H9 (cell line): ENCODE data around the gene ARID2. TPM values are rescaled to one million over a fixed set of nuclear protein-coding genes. Genes with fewer than 3 reads are reported as not detected.

Experiments used
- DNase-seq: peaks from one replicate; pipeline ENCODE4 v3.0.0-alpha.2; 2017
- H2AFZ ChIP-seq: one replicate; pipeline ENCODE4 v1.6.1; 2013; ENCODE audit warnings: mild to moderate bottlenecking, low read length, control low read depth, moderate library complexity
- H2AK5ac ChIP-seq: 2 replicates; pipeline ENCODE4 v1.6.1; 2013; ENCODE audit warnings: low read length, control low read depth, mixed read lengths; ENCODE audit not compliant: insufficient read length
- H2BK120ac ChIP-seq: one replicate; pipeline ENCODE4 v1.6.1; 2013; ENCODE audit warnings: low read depth, mild to moderate bottlenecking, low read length, control low read depth, inconsistent platforms; ENCODE audit not compliant: poor library complexity, severe bottlenecking
- H2BK12ac ChIP-seq: 2 replicates; pipeline ENCODE4 v1.6.1; 2013; ENCODE audit warnings: low read length, control low read depth, mixed read lengths, low read depth; ENCODE audit not compliant: insufficient read length
- H2BK15ac ChIP-seq: 2 replicates; pipeline ENCODE4 v1.6.1; 2013; ENCODE audit warnings: low read depth, low read length, control low read depth
- H2BK20ac ChIP-seq: one replicate; pipeline ENCODE4 v1.6.1; 2013; ENCODE audit warnings: low read depth, mild to moderate bottlenecking, low read length, control low read depth, inconsistent platforms; ENCODE audit not compliant: poor library complexity, severe bottlenecking
- H2BK5ac ChIP-seq: 2 replicates; pipeline ENCODE4 v1.6.1; 2013; ENCODE audit warnings: low read length, control low read depth, mixed read lengths; ENCODE audit not compliant: insufficient read length
- H3K14ac ChIP-seq: 2 replicates; pipeline ENCODE4 v1.6.1; 2013; ENCODE audit warnings: low read length, control low read depth; ENCODE audit not compliant: insufficient read depth
- H3K18ac ChIP-seq: 2 replicates; pipeline ENCODE4 v1.6.1; 2013; ENCODE audit warnings: low read depth, mild to moderate bottlenecking, mixed read lengths, low read length, control low read depth; ENCODE audit not compliant: insufficient read length
- H3K23ac ChIP-seq: 2 replicates; pipeline ENCODE4 v1.6.1; 2013; ENCODE audit warnings: low read length, control low read depth, mixed read lengths, low read depth; ENCODE audit not compliant: insufficient read length
- H3K23me2 ChIP-seq: 2 replicates; pipeline ENCODE4 v1.6.1; 2013; ENCODE audit warnings: low read depth, mild to moderate bottlenecking, mixed read lengths, low read length, control low read depth; ENCODE audit not compliant: insufficient read length, poor library complexity, severe bottlenecking
- H3K27ac ChIP-seq: 2 replicates; pipeline ENCODE4 v1.5.1; 2013; ENCODE audit warnings: low read length, control low read depth, mixed read lengths, low read depth; ENCODE audit not compliant: insufficient read length
- H3K27me3 ChIP-seq: 2 replicates; pipeline ENCODE4 v1.6.1; 2013; ENCODE audit warnings: low read length, control low read depth, inconsistent platforms; ENCODE audit not compliant: insufficient read depth
- H3K4ac ChIP-seq: 2 replicates; pipeline ENCODE4 v1.6.1; 2013; ENCODE audit warnings: low read depth, mild to moderate bottlenecking, control low read depth, inconsistent platforms, low read length, moderate library complexity
- H3K4me1 ChIP-seq: 2 replicates; pipeline ENCODE4 v1.6.1; 2013; ENCODE audit warnings: low read length, control low read depth, inconsistent platforms; ENCODE audit not compliant: insufficient read depth
- H3K4me2 ChIP-seq: 2 replicates; pipeline ENCODE4 v1.6.1; 2013; ENCODE audit warnings: low read length, control low read depth, mixed read lengths; ENCODE audit not compliant: insufficient read length, insufficient read depth
- H3K56ac ChIP-seq: 2 replicates; pipeline ENCODE4 v1.6.1; 2013; ENCODE audit warnings: low read depth, mild to moderate bottlenecking, mixed read lengths, low read length, control low read depth; ENCODE audit not compliant: insufficient read length
- H3K79me1 ChIP-seq: 2 replicates; pipeline ENCODE4 v1.6.1; 2013; ENCODE audit warnings: low read depth, mild to moderate bottlenecking, moderate library complexity, low read length, control low read depth, inconsistent platforms; ENCODE audit not compliant: insufficient read depth, poor library complexity, severe bottlenecking
- H3K79me2 ChIP-seq: 2 replicates; pipeline ENCODE4 v1.6.1; 2013; ENCODE audit warnings: low read length, control low read depth, inconsistent platforms; ENCODE audit not compliant: insufficient read depth
- H3K9ac ChIP-seq: 2 replicates; pipeline ENCODE4 v1.6.1; 2013; ENCODE audit warnings: low read length, control low read depth, mixed read lengths; ENCODE audit not compliant: insufficient read length; ENCODE audit errors: extremely low read depth
- H3K9me3 ChIP-seq: one replicate; pipeline ENCODE4 v1.6.1; 2013; ENCODE audit warnings: low read depth, low read length, inconsistent platforms; ENCODE audit not compliant: control insufficient read depth
- H3T11ph ChIP-seq: one replicate; pipeline ENCODE4 v1.6.1; 2013; ENCODE audit warnings: mild to moderate bottlenecking, low read length, control low read depth, inconsistent platforms
- H4K20me1 ChIP-seq: one replicate; pipeline ENCODE4 v1.6.1; 2013; ENCODE audit not compliant: control insufficient read depth, insufficient read length, insufficient read depth
- H4K5ac ChIP-seq: 2 replicates; pipeline ENCODE4 v1.6.1; 2013; ENCODE audit warnings: low read depth, mild to moderate bottlenecking, mixed read lengths, low read length, control low read depth; ENCODE audit not compliant: insufficient read length
- H4K8ac ChIP-seq: replicated peaks from 2 replicates; pipeline ENCODE4 v1.6.1; 2013; ENCODE audit warnings: low read length, control low read depth, mixed read lengths, low read depth; ENCODE audit not compliant: insufficient read length
- H4K91ac ChIP-seq: 2 replicates; pipeline ENCODE4 v1.6.1; 2013; ENCODE audit warnings: low read depth, mild to moderate bottlenecking, moderate library complexity, mixed read lengths, low read length, control low read depth; ENCODE audit not compliant: insufficient read length
- H3K27ac Mint-ChIP-seq, 3 experiments: 2 replicates in 2 of 3; 3 replicates in 1 of 3; pipeline ENCODE4 v1.8.0; 2020 to 2021; ENCODE audit warnings: mixed read lengths in 3 of 3, mild to moderate bottlenecking in 1 of 3, moderate library complexity in 1 of 3
- H3K27me3 Mint-ChIP-seq: 2 replicates; pipeline ENCODE4 v1.8.0; 2021; ENCODE audit warnings: low read depth, mild to moderate bottlenecking, moderate library complexity, mixed read lengths
- H3K36me3 Mint-ChIP-seq, 3 experiments: 2 replicates in 2 of 3; 3 replicates in 1 of 3; pipeline ENCODE4 v1.8.0; 2020 to 2021; ENCODE audit warnings: low read depth in 3 of 3, mixed read lengths in 3 of 3; ENCODE audit not compliant: insufficient read depth in 1 of 3
- H3K4me1 Mint-ChIP-seq, 2 experiments: 2 replicates each; pipeline ENCODE4 v1.8.0; 2020; ENCODE audit warnings: mixed read lengths in 2 of 2
- H3K4me3 Mint-ChIP-seq, 2 experiments: 2 replicates in 1 of 2; 3 replicates in 1 of 2; pipeline ENCODE4 v1.8.0; 2020 to 2021; ENCODE audit warnings: mild to moderate bottlenecking in 2 of 2, mixed read lengths in 2 of 2, moderate library complexity in 1 of 2
- H3K9me3 Mint-ChIP-seq, 2 experiments: 2 replicates in 1 of 2; 3 replicates in 1 of 2; pipeline ENCODE4 v1.8.0; 2020; ENCODE audit warnings: mild to moderate bottlenecking in 2 of 2, mixed read lengths in 2 of 2, moderate library complexity in 1 of 2
- WGBS: extraction: QIAGEN DNeasy Blood & Tissue Kit; methylation state at CpG from one replicate; pipeline ENCODE4 v1.1.7; 2013; ENCODE audit warnings: missing lambda C conversion rate, low lambda C conversion rate, mixed read lengths; ENCODE audit not compliant: insufficient read length; ENCODE audit errors: extremely low coverage; 5-methylcytosine and 5-hydroxymethylcytosine counted together
- total RNA-seq: library from RNA; stranded (reverse); gene quantifications from 2 replicates; pipeline ENCODE4 v1.2.1, GENCODE V29; 2021
- TF ChIP-seq, protein P1 (sequence below): fragments of 200-600 bp; sonication (generic); conservative IDR thresholded peaks from 3 replicates; pipeline ENCODE4 v1.8.0; 2021; ENCODE audit warnings: antibody characterized with exemption, mild to moderate bottlenecking

The ARID2 gene
- total RNA-seq, 1 experiment from 2014 or later = 63.8 TPM

GRCh38 chr12:45918818-45919217, 189.3 kb downstream of the ARID2 start:
- no peak overlapping the region for H3K23ac ChIP-seq
- H2BK5ac ChIP-seq = no peak overlapping the region
- Mint-ChIP-seq H3K4me3 (no peak overlapping the region), H3K27me3 (no peaks in the 10 kb centered on the region), H3K9me3 (no peaks in the 10 kb centered on the region), H3K4me1 (no peaks in the 10 kb centered on the region), H3K27ac (no peak overlapping the region), H3K36me3 (peaks cover 0 to 28% (median 19%) of the 10 kb centered on the region in 3 experiments; a peak in 6 of 7 replicates)
- WGBS = no CpG with 5 or more reads among the region's 3 CpGs
- no peak overlapping the region for H3K14ac ChIP-seq
- H3K4me1 ChIP-seq = no peaks in the 10 kb centered on the region
- no peak overlapping the region for H3K18ac ChIP-seq
- H2BK12ac ChIP-seq = no peak overlapping the region
- no peak overlapping the region for H2AFZ ChIP-seq
- no peak overlapping the region for H2AK5ac ChIP-seq
- H3K79me2 ChIP-seq = no peaks in the 10 kb centered on the region
- no peak overlapping the region for H3K56ac ChIP-seq
- no peak overlapping the region for H2BK15ac ChIP-seq
- H3K9me3 ChIP-seq = no peaks in the 10 kb centered on the region
- no peak overlapping the region for H3T11ph ChIP-seq
- no peaks in the 10 kb centered on the region for H3K23me2 ChIP-seq
- no peak overlapping the region for H3K9ac ChIP-seq
- no peak overlapping the region for H4K5ac ChIP-seq
- no peak overlapping the region for H3K4ac ChIP-seq
- no peak overlapping the region for H4K91ac ChIP-seq
- H2BK20ac ChIP-seq = no peak overlapping the region
- H2BK120ac ChIP-seq = no peak overlapping the region
- no peak overlapping the region for H3K27ac ChIP-seq
- no peaks in the 10 kb centered on the region for H3K79me1 ChIP-seq
- no peaks in the 10 kb centered on the region for H3K27me3 ChIP-seq
- TF ChIP-seq, protein P1, sequence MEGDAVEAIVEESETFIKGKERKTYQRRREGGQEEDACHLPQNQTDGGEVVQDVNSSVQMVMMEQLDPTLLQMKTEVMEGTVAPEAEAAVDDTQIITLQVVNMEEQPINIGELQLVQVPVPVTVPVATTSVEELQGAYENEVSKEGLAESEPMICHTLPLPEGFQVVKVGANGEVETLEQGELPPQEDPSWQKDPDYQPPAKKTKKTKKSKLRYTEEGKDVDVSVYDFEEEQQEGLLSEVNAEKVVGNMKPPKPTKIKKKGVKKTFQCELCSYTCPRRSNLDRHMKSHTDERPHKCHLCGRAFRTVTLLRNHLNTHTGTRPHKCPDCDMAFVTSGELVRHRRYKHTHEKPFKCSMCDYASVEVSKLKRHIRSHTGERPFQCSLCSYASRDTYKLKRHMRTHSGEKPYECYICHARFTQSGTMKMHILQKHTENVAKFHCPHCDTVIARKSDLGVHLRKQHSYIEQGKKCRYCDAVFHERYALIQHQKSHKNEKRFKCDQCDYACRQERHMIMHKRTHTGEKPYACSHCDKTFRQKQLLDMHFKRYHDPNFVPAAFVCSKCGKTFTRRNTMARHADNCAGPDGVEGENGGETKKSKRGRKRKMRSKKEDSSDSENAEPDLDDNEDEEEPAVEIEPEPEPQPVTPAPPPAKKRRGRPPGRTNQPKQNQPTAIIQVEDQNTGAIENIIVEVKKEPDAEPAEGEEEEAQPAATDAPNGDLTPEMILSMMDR = no peak
- DNase-seq = no peak
- H3K4me2 ChIP-seq = no peak overlapping the region
- no peak overlapping the region for H4K8ac ChIP-seq
- H4K20me1 ChIP-seq = no peaks in the 10 kb centered on the region
